NCI-H2196 treated with DMSO at 0.1 percent for 48 hours (cell line): ENCODE measurements around the gene TEX53.

ENCODE experiments used
- DNase-seq: peaks from one replicate; lab custom pipeline; 2025; ENCODE audit not compliant: unreplicated experiment; lab: John Stamatoyannopoulos, UW

Gene TEX53

DNA sequence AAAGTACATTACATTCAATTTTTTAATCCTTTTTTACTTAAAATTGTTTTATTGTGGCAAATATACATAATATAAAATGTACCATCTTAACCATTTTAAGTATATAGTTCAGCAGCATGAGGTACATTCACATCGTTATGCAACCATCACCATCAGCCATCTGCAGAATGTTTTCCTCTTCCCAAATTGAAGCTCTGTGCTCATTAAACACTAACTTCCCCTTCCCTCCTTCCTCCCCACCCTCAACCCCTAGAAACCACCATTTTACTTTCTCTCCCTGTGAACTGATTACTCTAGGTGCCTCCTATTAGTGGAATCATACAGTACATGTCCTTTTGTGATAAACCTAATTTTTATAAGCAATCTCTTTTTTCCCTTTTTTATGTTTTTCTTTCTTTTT, 15.6 kb downstream of the TEX53 start:
- no peak for DNase-seq

DNA sequence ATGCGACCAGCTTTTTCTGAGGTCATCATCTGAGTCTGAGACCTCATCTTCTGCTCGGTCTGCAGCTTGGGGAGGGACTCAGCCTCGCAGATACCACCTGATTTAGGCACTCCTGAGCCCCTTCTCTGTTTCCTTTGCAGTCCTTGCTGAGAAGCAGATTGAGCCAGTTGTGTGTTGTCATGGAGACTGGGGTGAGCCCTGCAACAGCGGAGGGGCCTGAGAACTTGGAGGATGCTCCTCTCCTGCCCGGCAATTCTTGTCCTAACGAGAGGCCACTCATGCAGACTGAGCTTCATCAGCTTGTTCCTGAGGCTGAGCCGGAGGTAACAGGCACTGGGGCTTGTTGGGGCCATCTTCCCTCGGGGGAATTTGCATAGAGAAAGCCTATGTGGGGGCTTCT, 19.2 kb downstream of the TEX53 start:
- no peak for DNase-seq

DNA sequence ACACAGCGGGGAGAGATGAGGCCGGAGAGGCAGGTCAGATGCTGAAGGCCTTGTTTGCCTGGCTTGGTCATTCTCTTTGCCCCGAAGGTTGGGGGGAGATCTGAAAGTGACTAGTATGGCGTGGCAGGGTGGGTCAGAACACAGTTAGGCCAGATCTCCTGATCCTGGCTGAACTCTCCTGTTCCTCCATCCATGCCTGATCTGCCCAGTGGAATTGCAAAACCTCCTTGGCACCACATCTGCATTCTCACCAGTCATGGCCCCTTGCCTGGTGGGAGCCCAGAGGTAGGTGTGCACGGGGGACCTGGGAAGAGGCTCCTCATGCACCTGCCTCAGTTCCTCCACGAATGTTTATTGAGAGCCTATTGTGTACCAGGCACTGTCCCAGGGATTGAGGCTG, 23.2 kb downstream of the TEX53 start:
- DNase-seq = no peak

DNA sequence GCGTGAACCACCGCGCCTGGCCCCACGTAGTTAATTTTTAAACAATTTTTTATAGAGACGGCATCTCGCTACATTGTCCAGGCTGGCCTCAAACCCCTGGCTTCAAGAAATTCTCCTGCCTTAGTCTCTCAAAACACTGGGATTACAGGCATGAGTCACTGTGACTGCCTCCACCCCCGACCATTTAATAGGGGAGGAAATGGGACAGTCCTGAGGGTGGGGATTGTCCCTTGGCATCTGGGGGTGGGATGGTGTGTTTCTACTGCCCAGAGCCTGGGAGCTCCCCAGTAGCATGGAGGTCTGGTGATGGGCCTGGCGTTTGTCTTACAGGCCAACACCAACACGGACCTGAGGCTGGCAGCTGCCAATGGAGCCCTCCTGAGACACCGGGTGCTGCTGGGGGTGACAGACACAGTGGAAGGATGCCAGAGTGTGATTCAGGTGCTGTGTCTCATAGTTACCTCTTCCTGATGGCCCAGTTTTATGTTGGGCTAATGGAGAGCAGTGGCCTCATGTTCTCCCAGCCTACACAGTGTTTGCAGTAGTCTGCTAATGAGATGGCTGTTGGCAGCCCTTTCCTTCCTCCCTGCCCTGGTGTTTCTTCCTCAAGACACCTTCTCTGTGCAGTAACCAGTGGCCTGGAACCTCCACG, 24.0 kb downstream of the TEX53 start:
- DNase-seq = no peak

DNA sequence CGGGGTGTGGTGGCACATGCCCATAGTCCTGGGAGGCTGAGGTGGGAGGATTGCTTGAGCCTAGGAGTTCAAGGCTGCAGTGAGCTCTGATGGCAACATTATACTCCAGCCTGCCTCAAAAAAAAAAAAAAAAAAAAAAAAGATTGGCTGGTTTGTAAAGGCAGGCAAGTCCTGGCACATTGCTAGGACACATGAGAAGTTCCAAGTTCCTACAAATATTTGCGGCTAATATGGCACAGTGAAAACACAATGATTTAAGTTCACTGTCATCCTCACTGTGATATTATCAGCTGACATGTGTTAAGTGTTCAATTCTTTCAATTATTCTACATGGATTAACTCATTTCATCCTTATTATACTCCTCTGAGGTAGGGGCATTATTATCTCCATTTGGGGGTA, 26.4 kb downstream of the TEX53 start:
- DNase-seq = no peak

DNA sequence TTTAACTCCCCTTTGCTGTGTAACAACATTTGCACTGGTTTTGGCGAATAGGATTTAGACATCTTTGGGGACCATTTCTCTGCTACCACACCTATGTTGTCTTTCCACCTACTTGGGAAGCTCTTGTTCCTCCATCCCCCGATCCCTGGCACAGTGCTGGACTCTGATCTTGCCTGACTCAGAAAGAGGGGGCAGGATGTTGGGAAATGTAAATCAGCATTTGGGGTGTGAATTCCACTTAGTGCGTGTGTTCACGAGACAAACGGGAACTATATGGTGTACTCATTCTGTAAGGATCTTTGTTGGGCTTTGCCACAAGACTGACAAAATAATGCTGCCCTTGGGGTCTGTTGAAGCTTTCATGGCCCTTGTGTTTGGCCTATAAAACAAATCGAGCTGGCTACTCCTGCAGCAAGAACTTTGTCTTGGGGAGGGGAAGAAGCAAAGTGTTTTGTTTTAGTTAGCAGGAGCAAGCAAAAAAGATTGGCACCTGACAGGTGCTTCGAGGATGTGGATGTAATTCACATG, 28.0 kb downstream of the TEX53 start:
- DNase-seq = no peak

DNA sequence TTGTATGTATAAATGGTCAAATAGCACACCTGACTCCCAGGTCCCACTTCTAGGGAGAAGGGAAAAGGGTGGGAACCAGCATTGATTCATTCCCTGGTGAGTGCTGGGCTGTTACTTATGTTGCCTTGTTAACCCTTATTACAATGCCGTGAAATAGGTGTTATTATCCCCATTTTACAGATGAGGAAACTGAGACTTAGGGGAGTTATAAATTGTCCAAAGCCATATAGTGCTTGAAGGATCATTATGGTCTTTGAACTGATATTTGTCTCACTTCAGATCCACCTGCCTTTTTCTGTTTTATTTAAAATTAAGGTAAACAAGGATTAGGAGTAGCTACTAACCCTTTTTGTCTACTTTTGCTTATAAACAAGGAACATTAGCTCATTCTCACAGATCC, 30.1 kb downstream of the TEX53 start:
- no peak for DNase-seq

DNA sequence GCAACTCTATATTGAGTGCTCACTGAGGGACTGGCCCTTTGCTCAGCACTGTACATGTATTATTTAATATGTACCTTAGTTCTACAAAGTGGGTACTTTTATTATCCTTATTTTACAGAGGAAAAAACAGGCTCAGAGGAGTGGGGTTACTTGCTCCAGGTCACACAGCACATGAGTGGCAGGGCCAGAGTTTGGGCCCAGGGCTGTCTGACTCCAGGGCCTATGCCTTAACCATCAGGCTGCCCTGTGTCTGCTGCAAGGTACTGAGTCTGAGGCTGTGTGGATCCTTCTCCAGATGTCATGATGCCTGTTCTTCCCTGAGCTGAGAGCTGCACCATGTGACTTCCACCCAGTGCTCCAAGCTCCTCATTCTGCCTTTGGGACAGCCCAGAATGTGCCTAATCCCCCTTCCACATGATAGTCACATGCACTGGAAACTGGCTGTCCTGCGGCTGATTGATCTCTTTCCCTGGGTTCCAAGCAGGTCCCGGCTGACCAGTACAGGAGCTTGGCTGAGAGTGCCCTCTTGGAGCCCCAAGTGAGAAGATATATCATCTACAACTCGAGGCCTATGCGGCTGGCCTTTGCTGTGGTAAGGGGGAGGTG, 31.1 kb downstream of the TEX53 start:
- no peak for DNase-seq

DNA sequence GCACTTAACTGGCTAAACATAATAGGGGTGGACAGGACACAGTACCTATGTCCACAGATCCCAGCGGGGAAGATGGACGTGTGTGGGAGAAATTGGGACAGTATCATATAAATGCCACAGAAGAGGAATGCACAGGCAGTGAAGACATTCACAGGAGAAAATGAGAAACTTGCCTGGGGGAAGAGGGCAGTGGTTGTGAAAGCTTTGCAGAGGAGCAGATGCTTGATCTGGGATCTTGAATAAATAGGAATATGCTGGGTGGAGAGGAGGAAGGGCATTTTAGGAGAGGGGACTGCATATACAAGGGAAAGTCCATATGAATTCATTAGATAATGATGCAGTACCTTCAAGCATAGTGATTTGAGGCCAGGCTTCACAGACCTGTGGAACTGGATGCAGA, 32.9 kb downstream of the TEX53 start:
- no peak for DNase-seq

DNA sequence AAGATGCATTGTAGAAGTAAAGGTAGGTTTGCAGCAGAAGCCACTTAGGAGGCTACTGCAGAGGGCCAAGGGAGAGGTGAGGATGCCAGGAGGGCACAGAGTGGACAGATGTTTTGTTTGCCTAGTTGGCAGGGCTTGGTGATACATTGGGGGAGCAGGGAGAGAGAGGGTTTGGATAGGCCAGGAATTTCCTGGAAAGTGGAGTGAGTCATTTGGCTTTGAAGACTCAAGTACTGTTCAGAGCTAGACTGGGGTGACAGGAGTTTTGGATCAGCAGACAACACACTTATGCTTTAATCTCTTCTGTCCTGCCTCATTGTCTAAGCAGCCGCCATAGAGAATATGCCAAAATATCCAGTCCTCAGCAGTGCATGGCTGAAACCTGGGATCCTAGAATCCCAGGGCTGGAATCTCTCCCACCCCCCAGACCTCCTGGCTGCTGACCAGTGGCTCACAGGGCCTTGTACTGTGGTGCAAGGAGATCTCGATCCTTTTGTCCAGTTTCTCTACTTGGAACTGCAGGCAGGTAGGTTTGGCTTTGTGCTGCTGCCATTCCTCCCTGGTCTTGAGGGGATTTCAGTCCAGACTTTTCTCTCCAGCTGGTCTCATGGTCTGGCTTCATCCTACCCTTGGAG, 35.5 kb downstream of the TEX53 start:
- peak; percentile 25 for DNase-seq

DNA sequence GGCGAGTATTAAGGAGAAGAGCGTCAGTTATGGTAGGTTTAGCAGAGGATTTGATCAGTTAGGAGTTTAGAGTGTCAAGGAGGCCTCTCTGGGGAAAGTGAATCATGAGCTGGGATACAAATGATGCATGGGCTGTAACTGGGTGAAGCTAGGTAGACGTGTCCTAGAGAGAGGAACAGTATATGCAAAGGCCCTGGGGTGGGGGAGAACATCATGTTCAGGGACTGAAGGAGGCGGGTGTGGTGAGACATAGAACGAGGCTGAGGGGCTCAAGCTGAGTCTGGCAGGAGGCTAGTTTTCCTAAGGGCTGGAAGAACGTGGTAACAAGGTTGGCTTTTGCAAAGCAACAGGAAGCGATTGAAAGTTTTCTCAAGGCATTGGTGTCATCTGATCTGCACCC, 36.0 kb downstream of the TEX53 start:
- DNase-seq = no peak

DNA sequence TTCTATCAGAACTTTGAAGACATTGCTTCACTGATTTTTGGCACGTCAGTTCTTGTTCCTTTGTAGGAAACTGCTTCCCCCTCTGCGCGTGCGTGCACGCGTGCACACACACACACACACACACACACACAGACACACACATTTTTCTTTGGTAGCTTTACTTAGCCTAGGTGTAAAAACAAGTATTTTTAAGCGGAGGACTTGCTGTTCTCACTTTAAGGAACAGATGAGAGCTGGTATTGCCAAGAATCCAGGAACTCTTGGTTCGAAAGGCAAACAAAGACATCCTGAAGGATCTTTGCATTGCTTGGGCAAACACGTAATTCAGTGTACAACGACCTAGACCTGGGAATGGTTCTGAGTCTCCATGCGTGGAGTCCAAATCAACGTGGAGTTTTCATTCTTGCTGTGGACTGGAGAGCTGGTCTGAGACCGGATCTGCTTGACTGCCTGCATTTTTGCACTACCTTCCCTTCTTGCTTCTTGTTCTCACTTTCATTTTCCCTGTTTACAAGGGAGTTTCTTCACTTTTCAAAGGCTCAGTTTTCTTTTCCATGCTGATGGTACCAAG, 38.3 kb downstream of the TEX53 start:
- DNase-seq = no peak

DNA sequence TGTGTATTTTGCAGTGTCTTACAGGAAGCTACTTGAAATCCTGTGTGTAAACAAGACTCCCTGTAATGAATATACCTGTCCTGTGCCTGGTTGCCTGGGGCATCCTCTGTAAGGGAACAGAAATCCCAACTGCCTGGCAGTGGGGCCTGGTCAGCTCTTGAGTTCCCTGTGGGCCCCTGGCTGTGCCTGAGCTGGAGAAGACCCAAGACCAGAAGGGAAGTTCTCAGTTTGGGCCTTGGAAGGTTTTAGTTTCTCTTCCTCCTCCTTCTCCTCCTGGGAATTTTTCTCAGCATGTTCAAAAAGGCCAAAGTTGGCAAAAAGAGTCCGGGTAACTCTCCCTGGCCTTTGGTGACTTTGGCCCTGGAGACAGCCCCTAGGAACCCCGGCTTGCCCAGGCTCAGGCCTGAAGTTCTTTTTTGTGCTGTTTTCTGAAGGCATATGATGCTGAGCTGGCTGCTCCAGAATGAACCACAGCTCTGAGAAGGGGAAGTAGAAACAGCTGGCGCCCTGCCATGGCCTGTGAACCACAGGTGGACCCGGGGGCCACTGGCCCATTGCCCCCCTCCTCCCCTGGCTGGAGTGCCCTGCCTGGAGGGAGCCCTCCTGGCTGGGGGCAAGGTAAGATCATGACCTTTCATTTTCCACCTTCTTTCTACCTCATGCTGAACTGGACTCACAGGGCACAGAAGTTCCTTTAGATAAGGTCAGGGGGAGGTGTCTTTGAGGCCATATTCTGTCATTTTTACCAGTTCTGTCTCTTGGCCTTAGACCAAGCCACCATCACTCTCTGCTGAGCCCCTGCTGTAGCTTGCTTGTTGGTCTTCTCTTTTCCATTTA, 40.7 kb downstream of the TEX53 start:
- DNase-seq = peak; percentile 45

DNA sequence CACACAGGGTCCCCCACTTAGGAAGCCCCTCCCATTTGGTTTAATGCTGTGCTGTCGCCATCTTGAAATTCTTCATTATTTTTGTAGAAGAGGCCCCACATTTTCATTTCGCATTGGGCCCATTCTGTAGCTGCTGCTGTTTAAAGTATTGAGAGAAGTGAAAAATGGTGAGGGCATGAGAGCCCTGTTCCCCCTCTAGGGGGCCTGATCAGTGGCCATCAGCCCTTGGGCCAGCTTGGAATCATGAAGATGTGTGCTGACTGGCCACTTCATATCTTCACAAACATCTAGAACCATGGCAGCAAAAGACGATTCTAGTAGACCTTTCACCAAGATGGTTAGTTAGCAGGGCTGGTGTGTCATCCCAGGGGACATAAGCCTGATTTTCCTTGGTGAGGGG, 43.2 kb downstream of the TEX53 start:
- no peak for DNase-seq

DNA sequence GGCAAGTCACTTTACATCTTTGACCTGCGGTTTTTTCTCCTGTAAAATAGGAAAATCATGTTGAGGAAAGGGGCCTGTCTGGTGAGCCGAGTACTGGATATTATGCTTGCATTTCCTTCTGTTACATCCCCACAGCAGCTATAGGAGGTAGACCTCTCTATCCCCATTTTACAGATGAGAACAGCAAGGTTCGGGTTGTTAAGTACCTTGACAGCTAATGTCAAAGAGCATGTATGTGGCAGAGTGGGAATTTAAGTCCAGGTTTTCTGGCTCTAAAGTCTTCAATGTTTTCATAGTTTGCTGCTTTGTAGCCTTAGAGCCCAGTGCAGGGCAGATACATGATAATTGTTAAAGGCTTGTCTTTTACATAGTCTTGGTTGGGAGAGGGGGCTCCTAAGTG, 43.7 kb downstream of the TEX53 start:
- no peak for DNase-seq

DNA sequence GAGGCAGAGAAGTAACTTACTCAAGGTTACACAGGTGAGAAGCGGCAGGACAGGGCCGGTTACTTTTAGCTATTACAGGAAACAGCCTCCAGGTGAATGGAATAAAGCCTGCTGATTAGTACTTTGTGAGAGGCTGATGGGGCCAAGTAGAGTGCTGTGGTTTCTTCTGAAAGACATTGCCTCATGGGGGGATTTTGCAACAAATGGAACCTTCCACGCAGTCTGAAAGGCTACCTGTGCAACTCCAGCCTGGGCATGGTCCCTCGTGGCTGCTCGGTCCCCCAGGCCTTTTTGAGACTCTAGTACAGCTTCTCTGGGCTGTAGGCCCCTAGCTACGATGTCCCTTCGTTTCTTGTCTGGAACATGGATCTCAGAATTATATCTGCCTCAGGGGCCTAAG, 44.5 kb downstream of the TEX53 start:
- DNase-seq = no peak

DNA sequence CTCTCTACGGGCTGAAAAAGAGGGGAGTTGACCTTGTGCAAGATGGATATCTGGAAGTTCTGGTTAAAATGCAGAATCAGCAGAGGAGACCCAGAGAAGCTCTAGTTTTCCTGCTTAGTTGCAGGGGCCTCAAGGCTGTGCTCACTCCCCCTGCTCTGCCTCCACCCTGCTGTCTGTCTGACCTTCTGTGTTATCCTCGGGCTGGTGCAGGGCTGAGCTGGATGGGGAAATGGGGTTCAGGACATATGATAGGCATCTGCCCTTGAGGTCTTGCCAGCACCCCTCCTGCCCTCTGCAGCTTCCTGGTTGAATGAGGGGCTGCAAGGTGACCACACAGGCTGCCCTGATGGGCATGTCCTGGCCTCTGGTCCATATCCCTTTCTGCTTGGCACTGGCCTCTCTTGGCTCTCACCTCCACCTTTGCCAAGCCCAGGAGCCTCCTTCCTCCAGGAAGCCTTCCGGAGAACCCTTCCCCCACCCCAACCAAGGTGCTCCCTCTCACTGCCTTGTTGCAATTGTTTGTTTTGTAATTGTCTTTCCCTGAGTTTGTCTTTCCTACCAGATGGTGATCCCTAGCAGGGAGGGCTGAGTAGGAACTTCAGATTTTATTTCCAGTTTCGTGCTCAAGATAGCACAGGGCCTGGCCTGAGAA, 45.2 kb downstream of the TEX53 start:
- peak; percentile 11 for DNase-seq

DNA sequence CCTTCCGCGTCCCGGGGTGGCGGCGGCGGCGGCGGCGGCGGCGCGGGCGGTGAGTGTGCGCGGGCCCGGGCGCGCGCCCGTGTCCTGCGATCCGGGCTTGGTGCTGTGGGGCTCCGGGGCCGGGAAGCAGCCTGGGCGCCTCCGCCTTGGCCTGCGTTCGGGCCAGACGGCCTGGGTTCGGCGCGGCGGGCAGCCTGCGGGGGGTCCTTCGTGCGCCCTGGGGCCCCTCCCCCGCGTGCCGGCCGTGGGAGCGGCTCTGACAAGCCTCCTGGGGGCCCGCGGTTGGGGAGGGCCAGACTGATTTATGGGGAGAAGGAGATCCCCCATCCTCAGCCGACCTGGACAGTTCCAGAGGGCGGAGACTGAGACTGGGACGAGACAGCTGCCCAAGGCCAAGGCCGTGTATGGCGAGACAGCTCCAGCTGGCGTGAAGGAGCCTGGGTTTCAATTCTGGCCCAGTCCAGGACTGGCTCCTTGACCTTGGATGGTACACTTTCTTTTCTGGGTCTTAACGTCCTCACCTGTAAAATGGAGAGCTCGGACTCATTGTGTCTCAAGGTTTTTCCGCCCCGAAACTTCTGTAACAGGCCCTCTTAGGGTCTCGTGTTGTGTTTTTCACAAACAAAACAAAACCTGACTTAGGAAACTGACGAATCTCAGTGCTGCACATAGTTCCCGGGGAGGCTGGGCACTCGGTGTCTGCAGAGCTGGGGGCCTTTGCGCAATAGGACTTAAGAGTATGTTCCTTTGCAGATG, 45.9 kb downstream of the TEX53 start:
- DNase-seq = peak; percentile 47

DNA sequence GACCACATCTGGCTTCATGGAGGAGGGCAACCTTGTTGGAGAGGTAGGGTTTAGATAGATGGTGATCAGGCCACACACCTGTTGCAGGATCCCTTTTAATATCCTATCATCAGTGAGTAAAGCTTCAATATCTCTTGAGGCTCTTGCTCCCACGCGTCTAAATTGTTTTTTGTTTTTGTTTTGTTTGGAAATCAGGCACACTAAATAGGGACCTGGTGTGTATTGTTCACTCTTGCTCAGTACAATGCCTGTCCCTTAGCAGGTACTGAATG, 49.1 kb downstream of the TEX53 start:
- DNase-seq = no peak
